Putamen (tissue), 1 donor: ENCODE measurements around the gene CTAGE9.
"Not testable (repeated sequence)": the region's sequence is repeated elsewhere in the genome, so short reads cannot be mapped to it uniquely, and the experiment has no call there.

Experiments used
- DNase-seq: peaks from one replicate; pipeline ENCODE4 v3.0.0-alpha.2; 2016; ENCODE audit warnings: low spot score

The CTAGE9 gene

GRCh38 chr6:131729550-131729949 is 18.7 kb upstream of the CTAGE9 start:
- DNase-seq: no peak

DNA sequence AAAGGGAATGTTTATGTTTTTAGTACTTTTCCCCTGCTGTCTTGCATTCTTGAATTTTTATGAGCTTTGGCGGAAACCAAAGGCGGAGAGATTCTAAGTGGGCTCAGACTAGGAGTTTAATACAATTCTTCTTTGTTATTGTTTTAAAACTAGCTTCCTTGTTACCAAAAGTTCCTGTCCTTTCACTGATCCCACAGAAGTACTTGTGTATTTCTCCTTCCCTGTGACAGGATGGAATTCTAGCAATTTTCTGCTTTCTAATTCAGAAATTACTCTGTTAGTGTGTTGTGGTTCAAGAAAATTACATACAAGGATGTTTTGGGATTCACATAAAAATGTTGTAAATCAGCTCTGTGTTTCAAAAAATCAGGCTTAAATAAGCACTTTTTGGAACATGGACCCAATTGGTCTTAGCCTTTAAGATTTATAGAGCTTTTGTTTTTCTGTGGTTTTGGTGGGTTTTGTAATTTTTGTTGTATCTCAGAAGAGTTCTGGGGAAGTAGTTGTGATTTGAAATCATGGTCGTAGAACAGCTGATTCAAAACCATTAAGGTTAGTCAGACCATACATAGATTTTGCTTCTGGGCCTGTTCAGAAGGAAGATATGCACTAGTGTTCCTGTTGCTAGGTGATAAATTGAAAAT is 17.6 kb upstream of the CTAGE9 start:
- no peak for DNase-seq

- DNase-seq: no peak
Observed at GRCh38 chr6:131727868-131728267, 17.1 kb upstream of the CTAGE9 start.

- no peak for DNase-seq
Observed at GRCh38 chr6:131727467-131727866, 16.6 kb upstream of the CTAGE9 start.

GRCh38 chr6:131724114-131724513 is 13.3 kb upstream of the CTAGE9 start:
- DNase-seq: no peak

- DNase-seq: no peak
Observed at GRCh38 chr6:131721161-131721560, 10.3 kb upstream of the CTAGE9 start.

DNA sequence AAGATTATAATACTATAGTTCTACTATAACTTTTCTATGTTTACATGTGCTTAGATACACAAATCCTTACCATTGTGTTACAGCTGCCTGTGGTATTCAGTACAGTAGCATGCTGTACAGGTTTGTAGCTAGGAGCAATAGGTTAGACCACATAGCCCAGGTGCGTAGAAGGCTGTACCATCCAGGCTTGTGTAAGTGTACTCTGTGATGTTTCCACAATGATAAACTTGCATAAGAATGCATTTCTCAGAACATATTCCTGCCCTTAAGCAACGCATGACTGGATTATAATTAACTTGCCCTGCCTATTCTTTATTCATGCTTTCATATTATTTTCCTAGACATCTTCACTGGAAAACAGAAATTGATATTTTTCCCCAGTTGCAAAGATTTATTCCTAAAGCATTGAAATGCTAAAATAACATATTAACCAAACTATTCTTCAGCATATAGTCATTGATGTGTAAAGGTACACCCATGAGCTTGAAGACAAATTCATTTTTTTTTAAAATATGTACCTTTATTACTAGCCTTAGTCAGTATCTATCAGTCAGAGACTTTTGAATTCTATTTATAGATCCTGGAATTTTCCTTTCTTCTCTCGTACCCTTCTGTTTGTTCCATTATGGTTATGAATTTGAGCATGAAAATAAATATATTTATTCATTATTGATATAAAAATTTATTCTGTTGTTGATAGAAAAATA is 7.2 kb upstream of the CTAGE9 start:
- no peak for DNase-seq

DNA sequence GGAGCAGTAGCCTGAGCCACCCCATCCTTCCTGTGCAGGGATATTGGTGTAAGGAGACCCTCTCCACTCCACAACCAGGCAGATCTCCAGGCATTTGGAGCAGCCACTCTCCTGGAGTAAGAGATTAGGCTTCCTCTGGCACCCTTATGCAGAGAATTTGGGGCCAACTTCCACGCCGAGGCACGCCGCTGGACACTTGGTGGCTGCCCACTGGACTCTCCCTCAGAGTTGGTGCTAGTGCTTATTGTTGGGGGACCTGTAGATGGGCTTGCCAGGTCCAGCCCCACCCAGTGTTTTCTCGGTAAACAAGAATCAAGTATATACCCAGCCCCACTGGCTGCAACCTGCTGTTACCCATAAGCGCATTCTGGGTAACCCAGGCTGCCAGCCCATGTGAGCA is 4.8 kb upstream of the CTAGE9 start:
- not testable (repeated sequence) for DNase-seq

DNA sequence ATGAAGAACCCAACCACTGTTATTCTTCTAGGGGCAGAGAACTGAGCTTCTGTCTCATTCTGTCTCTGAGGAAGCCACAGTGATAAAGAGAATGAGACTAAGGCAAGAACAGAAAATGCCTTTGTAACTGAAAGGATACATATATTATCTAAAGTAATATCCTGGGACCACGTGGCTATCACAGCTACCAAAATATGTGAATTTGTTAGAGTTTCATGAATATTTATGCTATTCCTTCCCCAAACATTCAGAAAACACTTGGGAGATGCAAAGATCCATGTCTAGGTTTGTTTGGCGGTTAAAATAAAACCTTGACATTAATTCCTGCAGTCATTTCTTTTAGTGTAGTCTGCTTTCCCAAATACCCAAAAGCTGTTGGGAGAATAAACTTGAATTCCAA is 6.9 kb downstream of the CTAGE9 start:
- not testable (repeated sequence) for DNase-seq

DNA sequence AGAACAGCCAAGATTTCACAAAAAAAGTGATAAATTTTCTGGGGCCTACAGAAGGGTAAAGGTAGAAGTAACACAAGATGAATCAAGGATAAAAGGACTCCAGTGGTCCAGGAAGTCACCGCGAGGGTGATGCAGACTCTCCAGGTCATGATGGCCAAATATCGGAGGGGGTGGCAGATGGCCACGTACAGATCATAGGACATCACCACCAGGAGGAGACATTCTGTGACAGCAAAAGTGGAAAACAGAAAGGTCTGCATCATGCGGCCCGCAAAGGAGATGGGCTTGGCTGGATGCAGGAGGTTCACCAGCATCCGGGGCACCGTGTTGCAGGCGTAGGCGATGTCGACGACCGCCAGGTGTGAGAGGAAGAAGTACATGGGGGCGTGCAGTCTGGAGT is 10.0 kb downstream of the CTAGE9 start:
- not testable (repeated sequence) for DNase-seq

DNA sequence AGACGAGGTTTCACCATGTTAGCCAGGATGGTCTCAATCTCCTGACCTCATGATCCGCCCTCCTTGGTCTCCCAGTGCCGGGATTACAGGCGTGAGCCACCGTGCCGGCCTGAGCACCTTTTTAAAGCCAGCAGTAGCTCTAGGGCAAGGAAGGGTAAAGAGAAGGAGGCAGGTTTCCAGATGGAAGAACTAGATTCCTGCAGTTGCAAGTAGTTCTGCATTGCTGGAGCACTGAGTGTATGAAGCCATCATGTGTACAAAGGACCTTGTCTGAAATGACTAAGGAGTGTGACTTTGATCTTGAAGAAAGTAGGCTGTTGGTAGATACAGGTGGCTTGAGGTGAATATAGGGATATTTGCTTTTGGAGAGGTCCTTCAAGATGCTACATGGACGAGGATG is 13.9 kb downstream of the CTAGE9 start:
- no peak for DNase-seq

DNA sequence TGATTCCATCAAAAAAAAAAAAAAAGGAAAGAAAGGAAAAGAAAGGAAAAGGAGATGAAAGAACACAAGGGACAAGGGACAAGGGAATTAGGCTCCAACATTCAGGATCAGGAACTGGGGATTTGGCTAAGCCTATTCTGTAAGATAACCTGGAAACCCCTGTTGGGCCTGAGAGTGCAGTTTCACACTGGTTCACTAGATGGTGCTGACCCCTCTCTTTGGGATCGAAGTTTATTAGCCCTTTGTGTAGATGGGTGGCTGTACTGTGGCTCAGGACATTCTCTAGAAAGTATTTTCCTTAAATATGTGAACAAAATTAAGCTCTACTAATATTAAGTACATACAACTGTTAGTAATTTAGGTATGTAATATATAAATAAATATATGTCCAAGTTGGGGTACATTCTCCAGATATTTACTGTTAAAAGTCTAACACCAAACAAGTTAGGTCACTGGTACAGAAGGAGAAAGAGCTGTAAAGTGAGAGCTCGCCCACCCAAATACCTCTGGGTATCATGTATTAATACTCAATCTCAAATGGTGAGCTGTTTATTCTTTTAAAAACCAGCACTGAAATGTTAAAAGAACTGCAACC is 15.9 kb downstream of the CTAGE9 start:
- peak; percentile 14 for DNase-seq

DNA sequence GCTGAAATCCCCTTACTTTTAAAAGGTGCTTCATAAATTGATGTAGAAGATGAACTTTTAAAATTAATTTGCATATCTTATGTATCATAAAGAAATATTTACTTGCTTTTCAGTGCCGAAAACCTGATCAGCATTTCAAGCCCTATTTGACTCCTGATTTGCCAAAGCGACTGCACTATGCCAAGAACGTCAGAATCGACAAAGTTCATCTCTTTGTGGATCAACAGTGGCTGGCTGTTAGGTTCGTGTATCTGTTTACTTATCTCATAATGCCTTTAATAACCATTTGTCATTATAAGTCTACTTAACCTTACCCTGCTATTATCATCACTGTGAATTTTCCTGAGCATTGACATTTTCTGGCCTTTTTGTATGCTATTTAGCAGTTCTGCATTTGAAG is 17.4 kb downstream of the CTAGE9 start:
- DNase-seq: no peak

- DNase-seq: no peak
Observed at GRCh38 chr6:131692589-131692988, 18.2 kb downstream of the CTAGE9 start.

- no peak for DNase-seq
Observed at GRCh38 chr6:131692031-131692430, 18.8 kb downstream of the CTAGE9 start.

GRCh38 chr6:131688286-131688685 is 22.5 kb downstream of the CTAGE9 start:
- DNase-seq: no peak

DNA sequence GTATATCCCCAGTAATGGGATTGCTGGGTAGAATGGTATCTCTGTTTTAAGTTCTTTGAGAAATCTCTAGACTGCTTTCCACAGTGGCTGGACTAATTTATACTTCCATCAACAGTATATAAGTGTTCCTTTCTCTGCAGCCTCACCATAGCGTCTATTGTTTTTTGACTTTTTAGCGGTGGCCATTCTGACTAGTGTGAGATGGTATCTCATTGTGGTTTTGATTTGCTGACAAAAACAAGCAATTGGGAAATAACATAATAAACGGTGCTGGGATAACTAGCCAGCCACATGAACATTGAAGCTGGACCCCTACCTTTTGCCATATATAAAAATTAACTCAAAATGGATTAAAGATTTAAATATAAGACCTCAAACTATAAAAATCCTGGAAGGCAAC is 23.8 kb downstream of the CTAGE9 start:
- DNase-seq: no peak

DNA sequence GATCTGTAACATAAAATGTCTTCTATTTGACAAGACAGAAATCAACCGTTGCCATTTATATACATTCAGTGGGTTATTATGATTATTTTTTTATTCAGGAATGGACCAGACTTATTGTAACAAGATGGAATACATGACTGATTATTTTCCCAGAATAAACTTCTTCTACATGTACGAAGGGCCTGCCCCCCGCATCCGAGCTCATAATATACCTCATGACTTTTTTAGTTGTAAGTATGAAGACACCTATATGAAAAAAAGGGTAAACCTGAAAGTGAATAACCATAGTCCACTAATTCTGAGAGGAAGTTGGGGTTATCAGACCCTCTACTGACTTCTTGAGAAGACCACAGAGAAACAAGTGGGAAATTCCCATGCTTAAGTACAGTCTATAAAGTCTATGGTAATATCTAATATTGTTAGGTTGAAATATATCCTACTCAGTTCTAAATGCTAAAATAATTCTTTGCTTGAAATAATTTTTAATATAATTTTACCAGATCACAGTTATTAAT is 25.5 kb downstream of the CTAGE9 start:
- no peak for DNase-seq

- DNase-seq: no peak
Observed at GRCh38 chr6:131683479-131683878, 27.3 kb downstream of the CTAGE9 start.

- DNase-seq: no peak
Observed at GRCh38 chr6:131682442-131682841, 28.4 kb downstream of the CTAGE9 start.

DNA sequence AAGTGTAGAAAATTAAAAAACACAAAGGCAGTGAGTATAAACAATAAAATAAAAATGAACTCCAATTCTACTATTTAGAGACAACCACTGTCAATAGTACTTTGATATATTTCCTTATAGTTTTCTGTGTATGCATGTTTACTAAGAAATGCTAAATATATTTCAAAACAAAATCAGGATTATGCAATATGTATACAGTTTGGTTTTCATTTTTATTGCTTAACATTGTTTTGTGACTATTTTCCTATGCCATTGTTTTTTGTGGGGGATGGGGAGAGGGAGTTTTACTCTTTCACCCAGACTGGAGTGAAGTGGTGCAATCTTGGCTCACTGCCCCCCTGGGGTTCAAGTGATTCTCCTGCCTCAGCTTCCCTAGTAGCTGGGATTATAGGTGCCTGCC is 29.2 kb downstream of the CTAGE9 start:
- DNase-seq: no peak

- no peak for DNase-seq
Observed at GRCh38 chr6:131680868-131681267, 29.9 kb downstream of the CTAGE9 start.

- DNase-seq: no peak
Observed at GRCh38 chr6:131678442-131678841, 32.4 kb downstream of the CTAGE9 start.
